IPS DF 19.7 (cell line): Measurements from ENCODE around the gene AMN.
"Not testable (repeated sequence)": the region's sequence is repeated elsewhere in the genome, so short reads cannot be mapped to it uniquely, and the experiment has no call there.

Experiments
- DNase-seq: peaks from one replicate; pipeline ENCODE4 v3.0.0-alpha.2; 2013; ENCODE audit warnings: low read depth, low spot score

The AMN gene

DNA sequence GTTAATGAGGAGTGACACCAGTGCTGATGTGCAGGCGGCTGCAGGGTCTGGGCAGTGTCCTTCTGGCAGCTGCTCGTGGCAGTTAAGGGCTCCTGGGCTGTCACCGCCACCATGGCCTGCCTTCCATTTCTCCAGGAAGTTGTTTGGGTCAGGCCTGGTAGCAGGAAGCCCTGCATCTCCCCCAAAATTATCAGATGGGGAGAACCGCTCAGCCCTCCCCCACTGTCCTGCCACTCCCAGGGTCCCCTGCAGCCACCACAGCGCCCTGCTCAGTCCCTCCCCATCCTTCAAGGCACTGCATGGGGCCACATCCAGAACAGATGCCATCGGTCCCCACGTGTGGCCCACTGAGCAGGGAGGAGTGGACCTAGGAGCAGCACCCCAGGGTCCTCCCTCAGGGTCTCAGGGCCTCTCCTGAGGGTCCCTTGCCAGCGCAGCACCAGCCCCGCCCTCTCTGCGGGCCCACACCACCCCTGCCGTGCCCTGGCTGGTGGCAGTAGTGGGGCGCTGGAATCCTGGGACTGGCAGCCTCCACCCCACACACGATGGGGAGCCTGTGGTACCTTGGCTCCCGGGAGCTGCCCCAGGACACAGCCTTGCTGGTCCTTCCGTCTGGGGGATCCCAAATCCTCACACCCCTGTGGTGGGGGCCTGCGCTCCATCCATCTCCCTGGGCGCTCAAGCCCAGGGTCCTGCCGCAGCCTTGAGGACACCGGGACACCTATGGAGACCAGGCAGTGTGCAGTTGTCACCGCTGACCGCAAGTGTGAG is 10.3 kb upstream of the AMN start:
- no peak for DNase-seq

DNA sequence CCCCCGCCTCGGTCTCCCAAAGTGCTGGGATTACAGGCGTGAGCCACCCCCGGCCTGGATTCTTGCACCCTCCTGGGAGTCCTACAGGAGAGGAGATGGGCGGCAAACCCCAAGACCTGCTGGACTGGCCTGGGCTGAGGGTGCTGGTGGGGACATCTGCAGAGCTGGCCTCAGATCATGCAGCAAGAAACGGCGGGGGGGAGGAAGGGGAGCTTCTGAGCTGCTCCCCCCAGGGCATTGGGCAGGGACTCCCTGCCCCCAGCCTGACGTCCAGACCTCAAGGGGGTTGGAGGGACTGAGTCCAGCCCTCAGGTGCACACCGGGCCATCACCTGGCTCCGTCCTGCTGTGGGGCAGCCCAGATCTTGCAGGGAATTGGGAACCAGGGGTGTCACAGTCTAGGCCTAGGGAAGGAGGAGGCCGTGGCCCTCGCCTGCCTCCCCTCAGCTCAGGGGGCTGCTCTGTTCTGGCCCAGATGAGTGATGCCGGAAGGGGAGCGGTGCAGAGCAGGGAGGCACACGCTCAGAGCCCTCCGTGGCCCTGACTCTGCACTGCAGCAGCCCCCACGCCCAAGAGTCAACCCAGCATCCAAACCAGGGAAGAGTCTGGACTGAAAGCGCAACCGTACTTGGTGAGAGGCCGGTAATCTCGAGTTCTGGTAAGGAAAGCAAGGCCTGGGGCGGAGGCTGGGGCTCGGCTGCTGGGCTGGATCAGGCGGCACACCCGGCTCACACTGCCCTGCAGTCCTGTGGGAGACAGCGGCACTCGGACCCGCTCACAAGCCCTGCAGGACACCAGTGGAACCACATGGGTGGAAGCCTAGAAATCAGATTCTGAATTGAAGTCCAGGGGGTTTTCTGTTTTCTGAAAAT is 8.9 kb upstream of the AMN start:
- DNase-seq: no peak

DNA sequence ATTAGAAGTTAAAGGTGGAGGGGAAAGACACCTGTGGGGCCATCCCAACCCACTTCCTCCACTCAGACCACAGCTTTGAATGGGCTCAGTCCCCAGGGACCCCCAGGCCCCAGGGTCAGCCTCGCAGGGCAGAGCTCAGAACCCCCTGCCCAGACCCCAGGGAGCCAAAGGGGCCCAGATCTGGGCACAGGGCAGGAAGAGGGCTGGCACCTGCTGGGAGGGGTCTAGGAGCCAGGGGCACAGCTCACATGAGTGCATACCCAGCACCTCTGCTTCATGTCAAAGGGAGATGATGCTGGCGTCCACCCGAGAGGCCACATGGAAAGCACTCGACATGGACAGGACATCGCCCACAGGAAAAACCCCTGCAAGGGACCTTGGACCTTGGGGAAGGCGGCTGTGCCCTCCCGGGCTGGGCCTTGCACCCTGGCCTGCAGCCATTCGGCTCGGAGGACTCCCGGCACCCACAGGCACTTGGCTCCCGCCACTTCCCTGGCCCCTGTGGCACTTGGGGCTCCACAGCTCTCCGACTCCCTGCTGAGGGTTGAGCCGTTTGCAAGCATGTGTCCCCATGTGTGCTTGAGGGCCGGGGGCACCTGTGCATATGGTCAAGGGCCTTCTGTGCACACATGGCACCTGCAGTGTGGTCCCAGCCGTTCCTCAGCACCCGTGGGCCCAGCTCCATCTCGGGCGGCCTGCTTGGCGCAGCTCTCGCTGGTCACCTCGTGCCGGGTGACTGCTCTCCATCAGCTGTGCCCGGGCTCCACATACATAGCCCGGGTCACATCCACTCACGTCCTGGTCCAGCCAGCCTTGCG is 7.8 kb upstream of the AMN start:
- no peak for DNase-seq

DNA sequence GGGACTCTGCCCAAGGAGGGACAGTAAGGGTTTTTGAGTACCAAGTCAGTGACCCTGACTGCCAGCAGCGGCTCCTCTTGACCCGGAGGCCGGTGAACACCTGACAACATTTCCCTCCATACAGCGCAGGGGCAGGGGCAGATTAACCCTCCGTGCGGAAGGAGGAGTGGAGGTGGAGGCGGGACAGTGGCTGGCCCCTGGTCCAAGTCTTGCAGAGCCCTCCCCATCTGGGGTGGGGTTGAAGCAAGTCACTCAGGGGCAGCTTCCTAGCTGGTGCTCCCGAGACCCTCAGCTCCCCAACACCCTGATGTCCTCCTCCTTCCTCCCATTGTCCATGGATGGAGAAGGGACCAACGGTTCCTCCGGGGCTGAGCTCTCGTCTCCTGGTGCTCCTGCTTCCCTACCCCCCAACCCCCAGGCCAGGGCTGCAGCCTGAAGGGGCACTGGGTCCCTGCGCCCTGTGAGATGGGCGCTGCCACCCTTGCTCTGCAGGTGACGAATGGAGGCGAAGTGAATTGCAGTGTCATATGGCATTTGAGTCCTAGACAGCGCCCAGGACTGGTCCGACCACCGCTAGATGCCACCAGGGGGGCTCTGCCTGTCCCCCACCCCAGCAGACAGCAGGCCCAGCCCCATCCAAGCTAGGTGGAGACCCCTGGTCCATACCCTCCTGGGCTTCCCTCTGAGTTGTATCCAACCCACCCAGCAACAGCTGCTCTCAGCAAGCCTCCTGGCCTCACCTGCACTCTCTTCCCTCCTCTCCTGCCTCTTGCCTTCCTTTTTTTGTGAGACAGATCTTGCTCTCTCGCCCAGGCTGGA is 7.0 kb upstream of the AMN start:
- no peak for DNase-seq

DNA sequence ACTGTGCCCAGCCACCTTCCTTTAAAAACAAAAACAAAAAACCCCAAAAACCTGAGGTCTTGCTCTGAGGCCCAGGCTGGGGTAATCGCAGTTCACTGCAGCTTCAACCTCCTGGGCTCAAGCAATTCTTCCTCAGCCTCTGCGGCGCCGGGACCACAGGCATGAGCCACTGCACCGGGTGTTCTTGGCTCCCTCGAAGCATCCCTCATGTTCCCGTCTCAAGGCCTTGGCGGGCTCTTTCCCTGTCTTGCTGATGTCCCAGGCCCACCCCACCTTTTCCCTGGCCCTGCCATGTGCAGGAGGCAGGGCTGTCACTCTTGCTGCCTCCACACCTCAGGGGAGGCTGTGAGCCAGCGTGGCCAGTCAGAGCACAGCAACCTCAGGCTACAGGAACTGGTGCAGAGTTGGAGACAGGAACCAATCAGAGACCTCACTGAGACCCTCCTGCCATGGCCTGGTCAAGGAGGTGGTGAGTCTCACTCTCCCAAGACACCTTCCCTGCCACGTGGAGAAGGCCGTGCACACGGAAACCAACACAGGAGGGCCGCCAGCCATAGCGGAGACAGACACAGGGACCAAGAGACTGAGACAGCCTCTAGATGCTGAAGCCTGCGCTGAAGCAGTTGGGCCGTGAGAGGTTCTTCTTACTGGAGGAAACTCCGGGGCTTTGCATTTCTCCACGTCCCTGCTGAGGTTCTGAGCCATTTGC is 6.0 kb upstream of the AMN start:
- DNase-seq: no peak

GRCh38 chr14:102917056-102917385 is 5.4 kb upstream of the AMN start:
- no peak for DNase-seq

DNA sequence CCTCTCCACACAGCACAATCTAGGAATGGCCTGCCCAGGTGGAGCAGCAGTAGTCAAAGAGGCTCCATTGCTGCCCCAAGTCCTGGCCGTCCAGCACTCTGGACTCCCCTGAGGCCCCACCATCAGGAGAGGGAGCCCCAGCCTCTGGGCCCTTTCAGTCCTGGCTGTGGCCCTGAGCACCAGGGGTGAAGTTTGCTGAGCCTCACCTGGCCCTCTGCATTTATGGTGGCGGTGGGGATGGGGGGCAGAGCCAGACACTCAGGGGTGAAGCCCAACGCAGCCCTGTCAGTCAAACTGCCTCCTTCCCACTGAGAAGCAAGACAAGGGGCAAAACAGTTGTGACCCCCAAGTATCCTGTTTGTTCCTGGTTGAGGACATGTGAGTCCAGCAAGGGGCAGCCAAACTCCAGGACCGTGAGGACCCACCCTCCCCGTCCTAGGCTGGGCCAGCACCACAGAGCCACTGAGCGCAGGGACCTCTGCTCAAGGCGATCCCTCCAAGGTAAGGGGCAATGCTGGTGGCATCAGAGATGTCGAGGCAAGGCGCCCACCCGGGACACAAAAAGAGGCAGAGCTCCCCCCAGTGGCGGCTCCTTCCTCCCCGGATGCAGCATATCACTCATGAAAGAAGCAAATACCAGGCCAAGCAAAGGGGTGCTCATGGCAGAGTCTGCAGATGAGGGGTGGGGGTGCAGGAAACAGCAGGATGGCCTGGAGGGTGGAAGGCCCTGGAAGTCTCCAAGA is 4.8 kb upstream of the AMN start:
- no peak for DNase-seq

DNA sequence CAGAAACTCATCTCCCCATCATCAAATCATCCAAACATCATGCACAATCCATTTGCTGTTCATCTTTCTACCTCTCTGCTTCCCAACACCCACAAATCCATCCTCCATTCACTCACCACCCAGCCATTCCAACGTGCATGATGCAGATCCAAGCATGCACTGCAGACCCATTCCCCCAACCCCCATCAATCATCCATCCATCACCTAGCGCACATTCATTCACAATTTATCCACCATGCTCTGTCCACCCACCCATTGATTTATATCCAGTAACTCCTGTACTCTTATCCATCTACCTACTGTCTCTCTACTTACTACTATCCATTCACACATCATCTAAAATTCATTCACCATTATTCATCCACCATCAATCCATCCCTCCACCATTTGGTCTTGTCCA is 4.0 kb upstream of the AMN start:
- no peak for DNase-seq

DNA sequence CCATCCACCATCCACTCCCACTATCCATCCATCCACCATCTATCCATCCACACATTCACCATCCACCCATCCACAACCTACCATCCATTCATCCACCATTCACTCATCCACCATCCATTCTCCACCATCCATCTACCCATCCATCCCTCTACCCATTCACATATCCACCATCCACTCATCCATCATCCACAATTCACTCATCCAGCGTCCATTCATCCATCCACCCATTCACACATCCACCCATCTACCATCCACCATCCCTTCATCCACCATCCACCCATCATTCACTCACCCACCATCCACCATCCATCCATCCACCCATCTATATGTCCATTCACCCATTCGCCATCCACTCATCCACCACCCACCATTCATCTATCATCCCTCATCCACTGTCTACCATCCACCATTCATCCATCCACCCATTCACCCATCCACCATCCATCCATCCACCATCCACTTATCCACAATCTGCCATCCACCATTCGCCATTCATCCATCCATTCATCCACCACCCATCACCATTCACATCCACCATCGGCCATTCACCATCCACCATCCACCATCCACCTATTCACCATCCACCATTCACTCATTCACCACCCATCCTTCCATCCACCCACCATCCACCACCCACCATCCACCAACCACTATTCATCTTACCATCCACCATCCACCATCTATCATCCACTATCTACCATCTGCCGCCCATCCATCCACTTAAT is 2.0 kb upstream of the AMN start:
- no peak for DNase-seq

- no peak for DNase-seq
Measured at GRCh38 chr14:102920998-102921304, 1.5 kb upstream of the AMN start.

GRCh38 chr14:102923201-102923924 is 900 bp downstream of the AMN start:
- DNase-seq: no peak

DNA sequence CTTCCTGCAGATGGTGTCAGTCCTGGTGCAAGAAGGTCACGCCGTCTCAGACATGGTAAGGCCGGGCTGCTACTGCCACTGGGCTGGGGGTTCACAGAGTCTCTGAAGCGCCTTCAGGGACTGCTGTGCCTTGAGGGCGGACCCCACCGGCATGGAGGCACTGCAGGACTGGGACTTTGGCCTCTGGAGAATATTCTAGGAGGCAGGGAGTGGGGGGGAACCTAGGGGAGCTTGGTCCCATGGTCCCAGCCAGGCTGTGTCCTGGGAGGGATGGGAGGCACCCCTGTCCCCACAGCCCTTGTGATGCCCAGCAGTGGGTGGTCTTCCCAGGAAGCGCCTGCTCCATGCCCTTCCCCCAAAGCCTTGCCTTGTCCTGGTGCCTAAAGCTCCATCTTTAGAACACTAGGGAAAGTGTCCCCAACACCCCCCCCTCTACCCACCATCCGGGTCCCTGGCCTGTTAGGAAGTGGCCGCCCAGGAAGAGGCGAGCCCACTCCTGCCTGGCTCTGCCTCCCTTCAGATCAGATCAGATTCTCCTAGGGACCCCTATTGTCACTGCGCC is 1.5 kb downstream of the AMN start:
- no peak for DNase-seq

DNA sequence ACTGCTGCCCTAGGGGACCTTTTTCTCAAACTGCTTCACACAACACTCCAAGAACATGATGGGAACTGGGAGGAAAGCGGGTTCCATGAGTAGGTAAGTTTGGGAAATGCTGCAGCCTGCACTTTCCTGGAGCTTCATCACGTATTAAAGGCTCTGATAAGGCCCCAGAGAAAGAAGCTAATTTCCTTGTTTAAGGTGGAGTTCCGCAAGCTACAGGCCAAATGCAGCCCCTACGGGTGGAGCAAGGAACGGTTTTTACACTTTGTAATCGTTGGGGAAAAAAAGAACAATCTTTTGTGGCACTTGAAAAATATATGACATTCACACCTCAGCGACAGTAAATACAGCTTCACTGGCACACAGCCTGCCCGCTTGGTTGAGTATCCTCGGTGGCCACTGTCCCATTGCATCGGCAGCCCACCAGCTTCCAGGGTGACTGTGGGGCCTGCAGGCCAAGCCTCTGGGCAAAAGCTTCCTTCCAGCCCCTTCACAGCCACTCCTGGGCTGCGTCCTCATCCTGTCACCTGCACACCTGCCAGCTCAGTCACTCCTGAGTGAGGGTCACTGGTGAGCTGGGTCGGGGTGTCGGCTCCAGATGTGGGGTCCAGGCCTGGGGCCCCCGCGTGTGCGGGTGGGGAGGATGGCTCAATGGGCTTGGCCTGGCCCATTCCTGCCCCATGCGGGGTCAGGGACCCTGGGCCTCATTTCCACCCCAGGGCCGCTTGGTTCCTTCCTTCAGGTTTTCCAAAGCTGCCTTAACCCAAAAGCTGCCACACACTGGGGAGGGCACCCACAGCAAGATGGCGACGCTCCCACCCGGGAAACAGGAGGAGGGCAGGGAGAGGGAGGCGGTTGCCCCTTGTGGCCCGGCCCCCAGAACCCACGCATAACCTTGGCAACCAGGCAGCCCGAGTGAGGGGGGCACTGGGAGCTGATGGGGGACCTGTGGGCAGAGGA is 2.4 kb downstream of the AMN start:
- DNase-seq: no peak

- no peak for DNase-seq
Measured at GRCh38 chr14:102925646-102926045, 3.2 kb downstream of the AMN start.

GRCh38 chr14:102926104-102926503 is 3.6 kb downstream of the AMN start:
- DNase-seq: no peak

DNA sequence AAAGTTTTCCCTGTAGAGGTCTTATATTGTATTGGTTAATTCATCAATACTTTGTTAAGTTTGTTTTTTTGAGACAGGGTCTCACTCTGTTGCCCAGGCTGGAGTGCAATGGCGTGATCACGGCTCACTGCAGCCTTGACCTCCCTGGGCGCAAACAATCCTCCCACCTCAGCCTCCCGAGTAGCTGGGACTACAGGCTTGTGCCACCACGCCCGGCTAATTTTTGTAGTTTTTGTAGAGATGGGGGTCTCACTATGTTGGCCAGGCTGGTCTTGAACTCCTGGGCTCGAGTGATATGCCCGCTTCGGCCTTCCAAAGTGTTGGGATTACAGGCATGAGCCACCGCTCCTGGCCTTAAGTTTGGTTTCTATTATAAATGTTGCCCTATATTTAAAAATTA is 4.4 kb downstream of the AMN start:
- DNase-seq: not testable (repeated sequence)

DNA sequence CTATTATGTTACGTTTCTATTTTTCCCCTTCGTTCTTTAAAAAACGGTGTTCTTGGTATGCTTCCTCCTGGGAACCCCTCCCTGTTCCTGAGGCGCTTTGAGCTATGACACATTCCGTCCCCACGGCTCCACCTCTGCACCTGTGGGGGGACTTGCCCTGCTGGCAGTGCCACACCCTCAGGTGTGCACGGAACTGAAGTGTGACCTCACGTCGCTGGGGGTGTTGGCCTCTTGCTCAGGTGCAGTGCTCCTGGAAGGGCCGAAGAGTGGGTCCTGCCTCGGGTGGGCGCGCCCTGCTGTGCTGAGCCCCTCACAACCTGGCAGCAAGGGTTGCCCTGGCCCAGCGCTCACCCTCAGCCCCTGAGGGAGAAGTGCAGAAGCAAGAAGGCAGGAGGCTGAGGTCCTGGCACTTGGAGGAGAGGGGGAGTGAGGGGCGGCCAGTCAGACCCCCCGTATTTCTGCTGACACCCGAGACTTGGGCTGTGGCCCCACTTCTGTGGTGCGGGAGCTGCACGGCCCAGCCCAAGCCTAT is 4.9 kb downstream of the AMN start:
- no peak for DNase-seq
